NT2/D1 (cell line): Measurements from ENCODE around the gene ADARB2.

Source experiments
- DNase-seq: peaks from one replicate; pipeline ENCODE4 v3.0.0-alpha.2; 2011; ENCODE audit warnings: low read depth, low spot score
- H3K27me3 ChIP-seq: 2 replicates; pipeline ENCODE4 v1.6.0; 2011; ENCODE audit warnings: mild to moderate bottlenecking; ENCODE audit not compliant: insufficient read length, insufficient read depth
- H3K36me3 ChIP-seq: 2 replicates; pipeline ENCODE4 v1.6.1; 2011; ENCODE audit warnings: mild to moderate bottlenecking, low read length, mixed read lengths; ENCODE audit not compliant: insufficient read depth, insufficient read length
- H3K4me1 ChIP-seq: 2 replicates; pipeline ENCODE4 v1.5.1; 2011; ENCODE audit not compliant: insufficient read depth, insufficient read length
- H3K4me3 ChIP-seq: 2 replicates; pipeline ENCODE4 v1.5.1; 2011; ENCODE audit warnings: low read depth; ENCODE audit not compliant: insufficient read length
- H3K9ac ChIP-seq: 2 replicates; pipeline ENCODE4 v1.6.0; 2011; ENCODE audit warnings: low read depth; ENCODE audit not compliant: insufficient read length
- H3K9me3 ChIP-seq: 2 replicates; pipeline ENCODE4 v1.5.1; 2011; ENCODE audit warnings: mild to moderate bottlenecking, low read length; ENCODE audit not compliant: insufficient read depth
- SUZ12 ChIP-seq: IDR thresholded peaks from 2 replicates; pipeline ENCODE4 v1.6.1; 2011; ENCODE audit not compliant: insufficient read length, insufficient read depth; ENCODE audit errors: extremely low read depth
- YY1 ChIP-seq: IDR thresholded peaks from 2 replicates; pipeline ENCODE4 v1.6.1; 2011; ENCODE audit not compliant: insufficient read length, insufficient read depth
- ZNF274 ChIP-seq: IDR thresholded peaks from 2 replicates; pipeline ENCODE4 v1.6.1; 2011; ENCODE audit warnings: mild to moderate bottlenecking, low read depth, low read length

ADARB2 gene

GRCh38 chr10:1698185-1698584, 39.1 kb downstream of the ADARB2 start:
- H3K36me3 ChIP-seq = no peaks in the 10 kb centered on the region
- TF ChIP-seq YY1 = no peak
- TF ChIP-seq ZNF274 = no peak
- TF ChIP-seq SUZ12 = no peak
- H3K27me3 ChIP-seq = no peaks in the 10 kb centered on the region
- H3K4me3 ChIP-seq = no peak overlapping the region
- H3K9ac ChIP-seq = no peak overlapping the region
- DNase-seq = no peak
- no peaks in the 10 kb centered on the region for H3K4me1 ChIP-seq
- H3K9me3 ChIP-seq = no peaks in the 10 kb centered on the region

GRCh38 chr10:1696106-1696505, 41.2 kb downstream of the ADARB2 start:
- Histone ChIP-seq H3K9ac (no peak overlapping the region), H3K4me1 (no peaks in the 10 kb centered on the region), H3K9me3 (no peaks in the 10 kb centered on the region), H3K36me3 (no peaks in the 10 kb centered on the region), H3K27me3 (no peaks in the 10 kb centered on the region), H3K4me3 (no peak overlapping the region)
- DNase-seq = no peak
- no peak for TF ChIP-seq SUZ12
- TF ChIP-seq ZNF274 = no peak
- no peak for TF ChIP-seq YY1

- H3K4me3 ChIP-seq = no peak overlapping the region
- no peaks in the 10 kb centered on the region; the same call in 1 of the 2 replicates for H3K9me3 ChIP-seq
- no peak overlapping the region for H3K9ac ChIP-seq
- H3K4me1 ChIP-seq = no peaks in the 10 kb centered on the region
- TF ChIP-seq ZNF274 (no peak), YY1 (no peak), SUZ12 (no peak)
- H3K27me3 ChIP-seq = no peaks in the 10 kb centered on the region
- H3K36me3 ChIP-seq = no peaks in the 10 kb centered on the region
- no peak for DNase-seq
Observed at GRCh38 chr10:1690086-1690485, 47.2 kb downstream of the ADARB2 start.

GRCh38 chr10:1688531-1688930, 48.8 kb downstream of the ADARB2 start:
- H3K9ac ChIP-seq = no peak overlapping the region

GRCh38 chr10:1687623-1688150, 49.6 kb downstream of the ADARB2 start:
- TF ChIP-seq SUZ12 (no peak), ZNF274 (no peak), YY1 (no peak)
- H3K9ac ChIP-seq = no peak overlapping the region
- no peak overlapping the region for H3K4me3 ChIP-seq
- H3K9me3 ChIP-seq = no peaks in the 10 kb centered on the region; the same call in 1 of the 2 replicates
- no peaks in the 10 kb centered on the region for H3K27me3 ChIP-seq
- no peak for DNase-seq
- H3K36me3 ChIP-seq = no peaks in the 10 kb centered on the region
- H3K4me1 ChIP-seq = no peaks in the 10 kb centered on the region

More at GRCh38 chr10:1688531-1688930, 48.8 kb downstream of the ADARB2 start:
- no peaks in the 10 kb centered on the region for H3K4me1 ChIP-seq
- no peak for TF ChIP-seq ZNF274
- DNase-seq = no peak
- no peaks in the 10 kb centered on the region for H3K36me3 ChIP-seq
- no peaks in the 10 kb centered on the region; the same call in 1 of the 2 replicates for H3K9me3 ChIP-seq
- H3K27me3 ChIP-seq = no peaks in the 10 kb centered on the region
- H3K4me3 ChIP-seq = no peak overlapping the region

- DNase-seq = no peak
- no peaks in the 10 kb centered on the region for H3K36me3 ChIP-seq
- no peaks in the 10 kb centered on the region for H3K27me3 ChIP-seq
- no peaks in the 10 kb centered on the region for H3K4me1 ChIP-seq
- no peak for TF ChIP-seq ZNF274
- no peak for TF ChIP-seq SUZ12
- TF ChIP-seq YY1 = no peak
- no peaks in the 10 kb centered on the region; the same call in 1 of the 2 replicates for H3K9me3 ChIP-seq
- no peak overlapping the region for H3K9ac ChIP-seq
- H3K4me3 ChIP-seq = no peak overlapping the region
Observed at GRCh38 chr10:1687190-1687589, 50.1 kb downstream of the ADARB2 start.

GRCh38 chr10:1686491-1686749, 50.9 kb downstream of the ADARB2 start:
- Histone ChIP-seq H3K4me1 (no peaks in the 10 kb centered on the region), H3K27me3 (no peaks in the 10 kb centered on the region), H3K9ac (no peak overlapping the region), H3K4me3 (no peak overlapping the region), H3K9me3 (no peaks in the 10 kb centered on the region; the same call in 1 of the 2 replicates), H3K36me3 (no peaks in the 10 kb centered on the region)
- TF ChIP-seq ZNF274 = no peak
- no peak for TF ChIP-seq SUZ12
- no peak for TF ChIP-seq YY1
- DNase-seq = no peak
